Thymus (tissue), 11 donors: Measurements from ENCODE around the gene CHST11. TPM values are rescaled to one million over a fixed set of nuclear protein-coding genes. Genes with fewer than 3 reads are reported as not detected.
"Not testable (repeated sequence)": the region's sequence is repeated elsewhere in the genome, so short reads cannot be mapped to it uniquely, and the experiment has no call there.

Source experiments
- DNase-seq, 9 donors: peaks; one replicate each; pipeline ENCODE4 v3.0.0-alpha.2; 2013; ENCODE audit warnings: low spot score in 9 of 9, low read depth in 6 of 9, missing footprints in 1 of 9
- H3K27ac ChIP-seq, 2 donors: one replicate each; pipeline ENCODE4 v1.5.1; 2013; ENCODE audit warnings: control low read depth in 1 of 2, low read depth in 1 of 2, low read length in 1 of 2, mild to moderate bottlenecking in 1 of 2, moderate library complexity in 1 of 2
- H3K27me3 ChIP-seq, 2 donors: one replicate each; pipeline ENCODE4 v1.5.1; 2013; ENCODE audit warnings: low read length in 1 of 2; ENCODE audit not compliant: control insufficient read depth in 2 of 2, insufficient read depth in 1 of 2
- H3K36me3 ChIP-seq, 2 donors: one replicate each; pipeline ENCODE4 v1.5.1; 2013; ENCODE audit warnings: low read length in 1 of 2, mild to moderate bottlenecking in 1 of 2, moderate library complexity in 1 of 2; ENCODE audit not compliant: control insufficient read depth in 2 of 2, insufficient read depth in 2 of 2
- H3K4me1 ChIP-seq, 2 donors: one replicate each; pipeline ENCODE4 v1.5.1; 2013; ENCODE audit warnings: low read length in 2 of 2; ENCODE audit not compliant: control insufficient read depth in 2 of 2, insufficient read depth in 2 of 2
- H3K4me3 ChIP-seq, 2 donors: one replicate each; pipeline ENCODE4 v1.5.1; 2013; ENCODE audit warnings: low read length in 2 of 2, control low read depth in 1 of 2, mild to moderate bottlenecking in 1 of 2
- H3K9me3 ChIP-seq, 2 donors: one replicate each; pipeline ENCODE4 v1.5.1; 2013; ENCODE audit warnings: low read length in 1 of 2, mild to moderate bottlenecking in 1 of 2; ENCODE audit not compliant: control insufficient read depth in 2 of 2, insufficient read depth in 1 of 2
- WGBS: extraction: QIAGEN DNeasy Blood & Tissue Kit; methylation state at CpG from one replicate; pipeline ENCODE4 v1.1.7; 2013; 5-methylcytosine and 5-hydroxymethylcytosine counted together
- polyA plus RNA-seq: library from polyadenylated mRNA; stranded (reverse); fragments of 200-250 nt; gene quantifications from one replicate; pipeline ENCODE4 v1.2.3, GENCODE V29; 2013
- total RNA-seq: library from RNA; stranded (reverse); fragments of 120-200 nt; gene quantifications from one replicate; pipeline ENCODE4 v1.2.4, GENCODE V29; 2013
- donor health status: healthy.

The CHST11 gene
- total and polyA plus RNA-seq, 2 donors, result 6.7 to 21.0 TPM

GRCh38 chr12:104555648-104556047 is 98.9 kb downstream of the CHST11 start:
- no peak for DNase-seq

GRCh38 chr12:104557488-104558195 is 100.9 kb downstream of the CHST11 start:
- no peaks in the 10 kb centered on the region for H3K27me3 ChIP-seq
- no peak overlapping the region for H3K27ac ChIP-seq
- H3K4me3 ChIP-seq, result no peak overlapping the region
- peaks cover 10 to 12% of the 10 kb centered on the region in 2 donors for H3K36me3 ChIP-seq
- no peak for DNase-seq
- no peaks in the 10 kb centered on the region for H3K9me3 ChIP-seq
- H3K4me1 ChIP-seq, result peaks cover 0 to 6% of the 10 kb centered on the region in 2 donors
- WGBS, result 96% methylated on average over 13 of the region's 13 CpGs

More at GRCh38 chr12:104555648-104556047, 98.9 kb downstream of the CHST11 start:
- Histone ChIP-seq H3K27ac (no peak overlapping the region), H3K4me3 (no peak overlapping the region), H3K4me1 (peaks cover 0 to 6% of the 10 kb centered on the region in 2 donors), H3K27me3 (no peaks in the 10 kb centered on the region), H3K9me3 (no peaks in the 10 kb centered on the region), H3K36me3 (peaks cover 7 to 13% of the 10 kb centered on the region in 2 donors)
- 90% methylated on average over 6 of the region's 6 CpGs for WGBS

- H3K27me3 ChIP-seq, result no peaks in the 10 kb centered on the region
- peaks cover 0 to 13% of the 10 kb centered on the region in 2 donors for H3K9me3 ChIP-seq
- no peak overlapping the region for H3K4me3 ChIP-seq
- H3K4me1 ChIP-seq, result no peaks in the 10 kb centered on the region
- DNase-seq, result no peak
- H3K36me3 ChIP-seq, result peaks cover 17 to 19% of the 10 kb centered on the region in 2 donors
- H3K27ac ChIP-seq, result no peak overlapping the region
- WGBS, result 82% methylated on average over 5 of the region's 5 CpGs
Observed at GRCh38 chr12:104560881-104561280, 104.1 kb downstream of the CHST11 start.

- Histone ChIP-seq H3K9me3 (peaks cover 0 to 14% of the 10 kb centered on the region in 2 donors), H3K4me1 (peaks cover 0 to 10% of the 10 kb centered on the region in 2 donors), H3K4me3 (no peak overlapping the region), H3K36me3 (peaks cover 14 to 19% of the 10 kb centered on the region in 2 donors), H3K27ac (no peak overlapping the region), H3K27me3 (no peaks in the 10 kb centered on the region)
- no peak for DNase-seq
- WGBS, result 98% methylated on average over 4 of the region's 4 CpGs
Observed at GRCh38 chr12:104562763-104563162, 106.0 kb downstream of the CHST11 start.

- DNase-seq, H3K27me3 ChIP-seq, H3K27ac ChIP-seq, H3K4me3 ChIP-seq: not testable (repeated sequence)
- Histone ChIP-seq H3K36me3 (peaks cover 10 to 13% of the 10 kb centered on the region in 2 donors), H3K4me1 (peaks cover 7 to 26% of the 10 kb centered on the region in 2 donors), H3K9me3 (peaks cover 0 to 18% of the 10 kb centered on the region in 2 donors)
- WGBS, result 97% methylated on average over 3 of the region's 3 CpGs
Observed at GRCh38 chr12:104564662-104565061, 107.9 kb downstream of the CHST11 start.

- H3K9me3 ChIP-seq, result peaks cover 0 to 18% of the 10 kb centered on the region in 2 donors
- H3K36me3 ChIP-seq, result peaks cover 9 to 10% of the 10 kb centered on the region in 2 donors
- WGBS, result 98% methylated on average over 8 of the region's 8 CpGs
- H3K27me3 ChIP-seq, result no peaks in the 10 kb centered on the region
- H3K27ac ChIP-seq, result no peak overlapping the region
- no peak overlapping the region for H3K4me3 ChIP-seq
- no peak for DNase-seq
- H3K4me1 ChIP-seq, result peaks cover 14 to 37% of the 10 kb centered on the region in 2 donors
Observed at GRCh38 chr12:104565606-104566243, 109.0 kb downstream of the CHST11 start.

GRCh38 chr12:104566244-104566993 is 109.7 kb downstream of the CHST11 start:
- no peak overlapping the region for H3K4me3 ChIP-seq
- H3K36me3 ChIP-seq, result peaks cover 7 to 10% of the 10 kb centered on the region in 2 donors
- H3K4me1 ChIP-seq, result peaks cover 14 to 42% of the 10 kb centered on the region in 2 donors
- 89% methylated on average over 6 of the region's 6 CpGs for WGBS
- DNase-seq, result peak in 1 of 9 donors; percentile 38
- peaks cover 0 to 18% of the 10 kb centered on the region in 2 donors for H3K9me3 ChIP-seq
- H3K27me3 ChIP-seq, result no peaks in the 10 kb centered on the region
- no peak overlapping the region for H3K27ac ChIP-seq

- WGBS, result 84% methylated on average over 5 of the region's 5 CpGs
- H3K4me1 ChIP-seq, result peaks cover 14 to 43% of the 10 kb centered on the region in 2 donors
- peak overlapping the region in 1 of 2 donors; percentile 26 for H3K27ac ChIP-seq
- no peak overlapping the region for H3K4me3 ChIP-seq
- peaks cover 0 to 18% of the 10 kb centered on the region in 2 donors for H3K9me3 ChIP-seq
- no peak for DNase-seq
- H3K27me3 ChIP-seq, result no peaks in the 10 kb centered on the region
- peaks cover 7% of the 10 kb centered on the region in 2 donors for H3K36me3 ChIP-seq
Observed at GRCh38 chr12:104567832-104568486, 111.2 kb downstream of the CHST11 start.
